ENCODE measurements around the gene KCTD11. TPM values are rescaled to one million over a fixed set of nuclear protein-coding genes. Genes with fewer than 3 reads are reported as not detected.
A peak's percentile ranks its signal among the peaks of the same experiment; 100 is the strongest.

Gene KCTD11
- total RNA-seq, 1 donor: 8.6 TPM

- H3K4me3 ChIP-seq (ENCODE audit: low read depth, low read length): peak within 1 kb of the TSS; percentile 86
- peak; percentile 87 for DNase-seq (ENCODE audit: low read depth)
- peak; percentile 46 for TF ChIP-seq CTCF (IDR thresholded peaks at IDR 0.05; ENCODE audit: insufficient read depth, low read depth, low read length)
Observed at GRCh38 chr17:7394452-7395191, 42.7 kb downstream of the KCTD11 start, which contains the start of gene PLSCR3. PLSCR3 (minus strand) TSS chr17:7394525; CDS start chr17:7394110, 415 bp downstream.

DNA sequence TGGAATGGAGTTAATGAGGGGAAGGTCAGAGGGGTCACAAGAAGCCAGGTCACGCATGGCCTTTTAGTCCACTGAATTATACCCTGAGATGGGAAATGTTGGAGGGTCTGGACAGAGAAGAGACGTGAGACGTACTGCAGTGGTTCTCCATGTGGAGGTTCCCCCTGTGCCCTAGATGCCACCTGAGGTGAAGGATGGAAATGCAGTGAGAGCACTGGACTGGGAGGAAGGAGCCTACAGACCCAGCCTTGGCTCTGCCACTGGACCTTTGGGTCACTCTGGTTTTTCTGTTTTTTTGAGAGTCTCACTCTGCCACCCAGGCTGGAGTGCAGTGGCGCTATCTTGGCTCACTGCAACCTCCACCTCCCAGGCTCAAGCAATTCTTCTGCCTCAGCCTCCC lies 44.2 kb downstream of the KCTD11 start:
- no peak for DNase-seq (ENCODE audit: low read depth)

DNA sequence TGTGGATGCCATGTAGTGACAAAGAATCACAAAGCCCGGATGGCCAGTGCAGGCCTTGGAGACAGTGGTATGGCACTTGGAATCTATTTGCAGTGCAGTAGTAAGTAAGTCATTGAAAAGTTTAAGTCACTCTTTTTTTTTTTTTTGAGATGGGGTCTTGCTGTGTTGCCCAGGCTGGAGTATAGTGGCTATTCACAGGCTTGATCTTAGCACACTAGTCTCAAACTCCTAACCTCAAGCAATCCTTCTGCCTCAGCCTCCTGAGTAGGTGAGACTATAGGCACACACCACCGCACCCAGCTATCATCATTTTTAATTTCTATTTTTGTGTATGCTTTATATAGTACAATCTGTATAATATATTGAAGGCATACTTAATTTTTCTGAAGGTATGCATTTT lies 46.6 kb downstream of the KCTD11 start:
- DNase-seq (ENCODE audit: low read depth): no peak
- no peak for TF ChIP-seq CTCF (IDR thresholded peaks at IDR 0.05; ENCODE audit: insufficient read depth, low read depth, low read length)

More for the DNA sequence above, 44.2 kb downstream of the KCTD11 start:
- no peak overlapping the region for H3K4me3 ChIP-seq (ENCODE audit: low read depth, low read length)
- no peak for TF ChIP-seq CTCF (IDR thresholded peaks at IDR 0.05; ENCODE audit: insufficient read depth, low read depth, low read length)

DNA sequence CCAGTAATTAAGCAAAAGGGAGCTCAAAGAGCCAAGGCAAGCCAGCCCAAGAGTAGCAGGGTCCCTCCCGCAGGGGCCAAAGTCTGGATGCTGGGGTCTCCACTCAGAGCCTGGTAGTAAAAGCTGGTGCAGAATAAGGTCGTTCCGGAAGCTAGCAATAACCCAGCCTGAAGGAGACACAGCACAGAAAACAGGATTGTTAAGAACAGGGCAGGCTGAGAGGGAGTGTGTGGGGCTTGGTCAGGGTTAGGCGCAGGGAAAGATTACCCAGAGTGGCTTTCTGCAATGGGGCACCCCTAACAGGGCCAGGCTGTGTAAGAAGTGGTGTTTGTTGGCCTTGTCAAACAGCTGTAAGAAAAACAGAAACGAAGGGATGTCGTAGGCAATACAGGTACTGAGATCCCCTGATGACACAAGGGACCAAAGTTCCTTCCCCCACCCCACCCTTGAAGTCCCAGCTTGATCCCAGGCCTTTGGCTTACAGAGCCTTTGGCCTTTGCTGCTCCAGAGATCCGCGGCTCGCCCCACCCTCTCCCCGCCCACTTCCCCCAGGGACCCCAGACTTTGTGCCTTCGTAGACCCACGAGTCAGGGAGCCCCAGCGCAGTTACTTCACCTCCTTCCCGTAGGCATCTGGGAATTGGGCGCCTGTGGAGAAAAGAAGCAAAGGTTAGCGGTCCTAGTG lies 51.2 kb downstream of the KCTD11 start:
- no peak for DNase-seq (ENCODE audit: low read depth)
- peak overlapping the region; percentile 75 for H3K4me3 ChIP-seq (ENCODE audit: low read depth, low read length)

More for the DNA sequence above, 46.6 kb downstream of the KCTD11 start:
- no peak overlapping the region for H3K4me3 ChIP-seq (ENCODE audit: low read depth, low read length)

DNA sequence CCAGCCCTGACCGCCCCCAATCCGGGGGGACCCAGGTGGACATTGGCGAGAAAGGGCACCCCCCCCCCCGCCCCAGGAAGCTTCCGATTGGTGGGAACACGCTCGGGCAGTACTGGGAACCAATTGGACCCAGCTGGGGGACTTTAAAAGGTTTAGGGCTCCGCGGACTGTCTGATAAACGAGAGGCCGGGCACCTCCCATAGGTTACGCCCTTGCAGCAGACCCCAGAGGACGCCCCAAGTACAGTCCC lies 51.7 kb downstream of the KCTD11 start:
- peak overlapping the region; percentile 75 for H3K4me3 ChIP-seq (ENCODE audit: low read depth, low read length)
- DNase-seq (ENCODE audit: low read depth): no peak
- TF ChIP-seq CTCF (IDR thresholded peaks at IDR 0.05; ENCODE audit: insufficient read depth, low read depth, low read length): no peak

More for the DNA sequence above, 51.2 kb downstream of the KCTD11 start:
- no peak for TF ChIP-seq CTCF (IDR thresholded peaks at IDR 0.05; ENCODE audit: insufficient read depth, low read depth, low read length)

- H3K4me3 ChIP-seq (ENCODE audit: low read depth, low read length): peak within 1 kb of the TSS; percentile 83
- peak; percentile 100 for DNase-seq (ENCODE audit: low read depth)
- TF ChIP-seq CTCF (IDR thresholded peaks at IDR 0.05; ENCODE audit: insufficient read depth, low read depth, low read length): no peak
Observed at GRCh38 chr17:7403977-7404736, 52.2 kb downstream of the KCTD11 start, which contains the start of gene TMEM256. TMEM256 (minus strand) TSS chr17:7404097; CDS start chr17:7404084, 13 bp downstream.

Small RNAs within 50 kb of the gene (small RNA-seq; reads per million reads assigned to genes)
- gene AC026954.2: not detected

Other genes starting within 250 kb of the KCTD11 start
- not detected in 2 replicates for gene ASGR2, start 237.3 kb upstream of the KCTD11 start, total RNA-seq
- gene ASGR1, start 172.8 kb upstream of the KCTD11 start, total RNA-seq: 0.43 and 0.64 TPM in 2 replicates
- 10.6 and 14.2 TPM in 2 replicates for gene DLG4, start 132.3 kb upstream of the KCTD11 start, total RNA-seq
- 171 and 255 TPM in 2 replicates for gene ACADVL, start 132.2 kb upstream of the KCTD11 start, total RNA-seq
- 102 and 105 TPM in 2 replicates for gene DVL2, start 117.6 kb upstream of the KCTD11 start, total RNA-seq
- gene PHF23, start 112.7 kb upstream of the KCTD11 start, total RNA-seq: 51.8 and 54.1 TPM in 2 replicates
- gene GABARAP, start 109.7 kb upstream of the KCTD11 start, total RNA-seq: 225 and 265 TPM in 2 replicates
- gene CTDNEP1, start 100.4 kb upstream of the KCTD11 start, total RNA-seq: 24.5 and 34.1 TPM in 2 replicates
- gene ELP5, start 99.9 kb upstream of the KCTD11 start, total RNA-seq: 29.6 and 36.3 TPM in 2 replicates
- gene CLDN7, start 89.7 kb upstream of the KCTD11 start, total RNA-seq: 2.9 and 5.2 TPM in 2 replicates
- under 0.01 TPM in 1 of 2 replicates, not detected in the other for gene SLC2A4, start 70.4 kb upstream of the KCTD11 start, total RNA-seq
- not detected in 2 replicates for gene YBX2, start 57.5 kb upstream of the KCTD11 start, total RNA-seq
- gene EIF5A, start 44.5 kb upstream of the KCTD11 start, total RNA-seq: 607 and 641 TPM in 2 replicates
- 34.1 and 45.3 TPM in 2 replicates for gene GPS2, start 36.8 kb upstream of the KCTD11 start, total RNA-seq
- 15.1 and 19.4 TPM in 2 replicates for gene NEURL4, start 22.8 kb upstream of the KCTD11 start, total RNA-seq
- 1.9 and 3.9 TPM in 2 replicates for gene ACAP1, start 15.6 kb upstream of the KCTD11 start, total RNA-seq
- not detected in 2 replicates for gene TMEM95, start 3.0 kb downstream of the KCTD11 start, total RNA-seq
- under 0.01 and 2.2 TPM in 2 replicates for gene TNK1, start 28.9 kb downstream of the KCTD11 start, total RNA-seq
- 16.8 and 28.3 TPM in 2 replicates for gene PLSCR3, start 42.4 kb downstream of the KCTD11 start, total RNA-seq
- 147 and 162 TPM in 2 replicates for gene TMEM256, start 51.9 kb downstream of the KCTD11 start, total RNA-seq
- 8.1 and 9.5 TPM in 2 replicates for gene NLGN2, start 55.7 kb downstream of the KCTD11 start, total RNA-seq
- not detected in 2 replicates for gene SPEM1, start 68.2 kb downstream of the KCTD11 start, total RNA-seq
- gene SPEM2, start 73.5 kb downstream of the KCTD11 start, total RNA-seq: not detected in 2 replicates
- gene SPEM3, start 76.7 kb downstream of the KCTD11 start, total RNA-seq: not detected in 2 replicates
- 2.6 and 3.0 TPM in 2 replicates for gene TMEM102, start 83.3 kb downstream of the KCTD11 start, total RNA-seq
- 0.32 and 3.9 TPM in 2 replicates for gene FGF11, start 87.3 kb downstream of the KCTD11 start, total RNA-seq
- 6.1 and 6.9 TPM in 2 replicates for gene CHRNB1, start 92.9 kb downstream of the KCTD11 start, total RNA-seq
- 30.0 and 37.1 TPM in 2 replicates for gene ZBTB4, start 127.5 kb downstream of the KCTD11 start, total RNA-seq
- not detected in 2 replicates for gene SLC35G6, start 129.3 kb downstream of the KCTD11 start, total RNA-seq
- gene POLR2A, start 132.2 kb downstream of the KCTD11 start, total RNA-seq: 118 and 127 TPM in 2 replicates
- 11.7 and 14.5 TPM in 2 replicates for gene TNFSF12, start 196.9 kb downstream of the KCTD11 start, total RNA-seq
- gene TNFSF13, start 206.6 kb downstream of the KCTD11 start, total RNA-seq: 0.43 and 0.64 TPM in 2 replicates
- 69.9 and 75.1 TPM in 2 replicates for gene SENP3, start 209.8 kb downstream of the KCTD11 start, total RNA-seq
- 9.1 and 9.7 TPM in 2 replicates for gene CD68, start 227.5 kb downstream of the KCTD11 start, total RNA-seq
- gene MPDU1, start 231.7 kb downstream of the KCTD11 start, total RNA-seq: 70.5 and 101 TPM in 2 replicates
- under 0.01 and 0.64 TPM in 2 replicates for gene SOX15, start 237.9 kb downstream of the KCTD11 start, total RNA-seq